NCI-H446 (cell line): ENCODE results near the gene MFSD1.
"Not testable (repeated sequence)": the region's sequence is repeated elsewhere in the genome, so short reads cannot be mapped to it uniquely, and the experiment has no call there.

ENCODE experiments used
- DNase-seq, 2 experiments: peaks; one replicate each; lab custom pipeline; 2025; lab: John Stamatoyannopoulos, UW

The MFSD1 gene

GRCh38 chr3:158775426-158776410, 26.1 kb upstream of the MFSD1 start:
- no peak for DNase-seq

- DNase-seq = no peak
These were observed 25.3 kb upstream of the MFSD1 start for GRCh38 chr3:158776531-158776930.

GRCh38 chr3:158777161-158777873, 24.5 kb upstream of the MFSD1 start:
- no peak for DNase-seq

GRCh38 chr3:158780766-158781165, 21.1 kb upstream of the MFSD1 start:
- DNase-seq = no peak

- no peak for DNase-seq
These were observed 20.7 kb upstream of the MFSD1 start for GRCh38 chr3:158781191-158781590.

GRCh38 chr3:158781849-158782248, 20.0 kb upstream of the MFSD1 start:
- DNase-seq = no peak

- DNase-seq = no peak
These were observed 19.4 kb upstream of the MFSD1 start for GRCh38 chr3:158782283-158782989.

- DNase-seq = no peak
These were observed 18.8 kb upstream of the MFSD1 start for GRCh38 chr3:158783051-158783450.

GRCh38 chr3:158785972-158786371, 15.9 kb upstream of the MFSD1 start:
- DNase-seq = no peak

GRCh38 chr3:158788446-158788845, 13.4 kb upstream of the MFSD1 start:
- DNase-seq = no peak

GRCh38 chr3:158789592-158789991, 12.3 kb upstream of the MFSD1 start:
- peak in 1 of 2 experiments; percentile 66 for DNase-seq

- DNase-seq = peak; percentile 34 to 89
These were observed 10.8 kb upstream of the MFSD1 start for GRCh38 chr3:158790901-158791589.

- DNase-seq = not testable (repeated sequence)
These were observed 10.3 kb upstream of the MFSD1 start for GRCh38 chr3:158791590-158791920.

- no peak for DNase-seq
These were observed 9.1 kb upstream of the MFSD1 start for GRCh38 chr3:158792709-158793108.

GRCh38 chr3:158794206-158794605, 7.6 kb upstream of the MFSD1 start:
- DNase-seq = no peak

- peak in 1 of 2 experiments; percentile 15 for DNase-seq
These were observed 6.8 kb upstream of the MFSD1 start for GRCh38 chr3:158794936-158795518.

- no peak for DNase-seq
These were observed 653 bp upstream of the MFSD1 start for GRCh38 chr3:158801201-158801600.

GRCh38 chr3:158802409-158803268, 785 bp downstream of the MFSD1 start:
- no peak for DNase-seq

GRCh38 chr3:158804441-158804840, 2.6 kb downstream of the MFSD1 start:
- DNase-seq = no peak

- DNase-seq = no peak
These were observed 6.8 kb downstream of the MFSD1 start for GRCh38 chr3:158808697-158809096.

GRCh38 chr3:158809642-158810041, 7.8 kb downstream of the MFSD1 start:
- no peak for DNase-seq
